OCI-LY3 (cell line): ENCODE results near the gene PPHLN1.

ENCODE experiments used
- EZH2phosphoT487 ChIP-seq: fragments of 200-600 bp; shearing (Covaris generic); IDR thresholded peaks from 2 replicates; pipeline ENCODE4 v1.6.1; 2018; ENCODE audit warnings: antibody characterized with exemption, mixed run types, low read depth
- TF ChIP-seq, protein P1 (sequence below): fragments of 200-600, 300-600 bp; sonication (generic); IDR thresholded peaks from 2 replicates; pipeline ENCODE4 v1.5.1; 2014; ENCODE audit warnings: antibody characterized with exemption, low read length, low read depth

DNA sequence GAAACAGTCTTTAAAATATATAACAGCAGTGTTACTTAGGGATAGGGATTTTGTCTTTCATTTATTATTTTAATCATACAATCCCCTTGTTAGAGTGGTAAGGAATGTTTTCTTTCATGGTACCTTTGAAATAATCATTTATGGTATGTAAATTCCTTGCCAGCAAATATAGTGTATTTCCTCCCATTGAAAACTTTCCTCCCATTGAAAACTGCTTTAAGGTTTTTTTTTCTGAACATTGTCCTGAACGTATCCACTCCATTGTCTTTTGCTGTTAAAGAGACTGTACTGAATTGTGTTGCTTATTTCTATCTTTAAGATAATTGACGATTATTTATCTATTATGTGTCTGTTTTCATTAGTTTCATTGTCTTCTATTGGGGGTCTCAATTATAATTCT lies 83.5 kb downstream of the PPHLN1 start:
- TF ChIP-seq, protein P1, sequence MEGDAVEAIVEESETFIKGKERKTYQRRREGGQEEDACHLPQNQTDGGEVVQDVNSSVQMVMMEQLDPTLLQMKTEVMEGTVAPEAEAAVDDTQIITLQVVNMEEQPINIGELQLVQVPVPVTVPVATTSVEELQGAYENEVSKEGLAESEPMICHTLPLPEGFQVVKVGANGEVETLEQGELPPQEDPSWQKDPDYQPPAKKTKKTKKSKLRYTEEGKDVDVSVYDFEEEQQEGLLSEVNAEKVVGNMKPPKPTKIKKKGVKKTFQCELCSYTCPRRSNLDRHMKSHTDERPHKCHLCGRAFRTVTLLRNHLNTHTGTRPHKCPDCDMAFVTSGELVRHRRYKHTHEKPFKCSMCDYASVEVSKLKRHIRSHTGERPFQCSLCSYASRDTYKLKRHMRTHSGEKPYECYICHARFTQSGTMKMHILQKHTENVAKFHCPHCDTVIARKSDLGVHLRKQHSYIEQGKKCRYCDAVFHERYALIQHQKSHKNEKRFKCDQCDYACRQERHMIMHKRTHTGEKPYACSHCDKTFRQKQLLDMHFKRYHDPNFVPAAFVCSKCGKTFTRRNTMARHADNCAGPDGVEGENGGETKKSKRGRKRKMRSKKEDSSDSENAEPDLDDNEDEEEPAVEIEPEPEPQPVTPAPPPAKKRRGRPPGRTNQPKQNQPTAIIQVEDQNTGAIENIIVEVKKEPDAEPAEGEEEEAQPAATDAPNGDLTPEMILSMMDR, result no peak
- TF ChIP-seq EZH2phosphoT487, result no peak
